Epithelial cell of esophagus (primary cell): ENCODE data around the gene ALDH4A1.

Experiments
- DNase-seq: peaks from one replicate; pipeline ENCODE4 v3.0.0; 2010; ENCODE audit warnings: low read depth
- H3K4me3 ChIP-seq: 2 replicates; pipeline ENCODE4 v1.5.1; 2011; ENCODE audit warnings: mild to moderate bottlenecking, low read length, control low read depth
- CTCF ChIP-seq: IDR thresholded peaks from 2 replicates; pipeline ENCODE4 v1.5.1; 2011; ENCODE audit warnings: low read depth, mild to moderate bottlenecking, low read length, control low read depth, inconsistent platforms; ENCODE audit not compliant: insufficient read depth; ENCODE audit errors: missing control alignments

Gene ALDH4A1

GRCh38 chr1:18943914-18944572, 41.7 kb upstream of the ALDH4A1 start:
- no peak for DNase-seq
- no peak for TF ChIP-seq CTCF
- no peak overlapping the region for H3K4me3 ChIP-seq

DNA sequence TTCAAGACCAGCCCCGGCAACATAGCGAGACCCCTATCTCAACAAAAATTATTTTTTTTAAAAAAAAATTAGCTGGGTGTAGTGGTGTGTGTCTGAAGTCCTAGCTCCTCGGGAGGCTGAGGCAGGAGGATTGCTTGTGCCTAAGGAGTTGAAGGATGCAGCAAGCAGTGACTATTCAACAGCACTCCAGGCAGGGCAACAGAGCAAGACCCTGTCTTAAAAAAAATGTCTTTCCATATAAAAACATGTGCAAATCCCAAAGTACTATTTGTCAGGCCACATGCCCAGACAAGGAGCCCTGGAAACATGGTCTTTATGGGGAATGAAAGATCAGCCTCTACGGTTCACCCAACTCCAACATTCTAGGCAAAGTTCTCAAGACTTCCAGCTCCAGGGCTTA, 40.8 kb upstream of the ALDH4A1 start:
- no peak overlapping the region for H3K4me3 ChIP-seq
- no peak for DNase-seq
- TF ChIP-seq CTCF, result no peak

DNA sequence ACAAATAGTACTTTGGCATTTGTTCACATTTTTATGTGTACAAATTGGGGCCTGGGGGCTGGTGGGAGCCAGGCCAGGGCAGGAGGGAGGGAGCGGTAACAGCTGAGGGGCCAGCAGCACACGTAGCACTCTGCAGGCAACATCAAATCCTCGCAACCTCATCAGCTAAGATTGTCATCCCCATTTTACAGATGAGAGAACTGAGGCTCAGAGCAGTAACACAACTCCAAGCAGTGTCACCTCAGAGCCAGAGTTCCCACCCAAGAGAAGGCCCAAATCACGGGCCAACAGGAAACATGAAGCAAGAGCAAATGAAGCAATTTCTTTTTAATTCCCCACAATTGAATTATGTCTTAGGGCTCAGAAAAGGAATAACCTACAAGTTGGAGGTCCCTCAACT, 40.0 kb upstream of the ALDH4A1 start:
- no peak for TF ChIP-seq CTCF
- no peak for DNase-seq
- no peak overlapping the region for H3K4me3 ChIP-seq

DNA sequence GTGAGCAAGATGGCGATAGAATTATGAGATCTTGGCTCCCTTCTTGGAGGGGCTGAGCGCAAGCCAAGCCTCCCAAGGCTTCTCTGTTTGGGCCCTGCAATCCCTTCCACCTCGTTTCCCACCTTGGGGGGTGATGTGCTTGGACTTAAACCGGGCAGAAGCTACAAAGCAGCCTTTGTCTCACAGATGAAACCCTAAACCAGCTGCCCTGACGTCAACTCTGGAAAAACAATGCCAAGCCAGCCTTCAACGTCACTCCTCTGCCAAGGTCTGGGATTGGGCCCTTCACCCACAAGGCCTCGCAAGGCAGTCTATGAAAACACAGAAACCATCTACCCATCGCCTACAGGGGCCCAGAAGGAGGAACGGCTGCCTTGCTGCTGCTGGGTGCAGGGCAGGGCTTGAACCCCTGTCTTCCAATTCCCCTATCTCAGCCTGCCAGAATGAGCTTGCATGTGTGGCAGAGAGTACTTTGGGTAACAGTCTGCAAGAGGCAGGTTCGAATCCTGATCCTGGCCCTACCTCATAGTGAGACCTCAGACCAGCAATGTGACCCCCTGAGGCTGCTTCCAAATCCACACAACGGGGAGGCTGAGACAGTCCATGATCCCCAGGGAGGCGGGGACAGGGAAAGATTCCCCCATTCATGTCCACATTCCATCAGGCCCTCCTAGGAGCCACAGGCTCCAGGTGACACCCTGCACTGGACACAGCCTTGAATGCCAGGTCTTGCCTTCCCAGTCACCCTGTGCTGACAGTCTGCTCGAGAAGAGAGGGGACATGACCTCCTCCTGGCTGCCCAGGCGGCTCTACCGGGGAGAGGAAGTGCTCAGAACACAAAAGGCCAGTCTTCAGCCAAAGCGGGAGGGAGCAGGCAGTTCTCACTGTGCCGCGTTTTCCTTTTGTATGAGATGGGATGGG, 39.1 kb upstream of the ALDH4A1 start:
- TF ChIP-seq CTCF, result no peak
- DNase-seq, result peak; percentile 74

GRCh38 chr1:18940303-18941020, 38.1 kb upstream of the ALDH4A1 start:
- no peak overlapping the region for H3K4me3 ChIP-seq
- no peak for TF ChIP-seq CTCF
- DNase-seq, result peak; percentile 62

More for the DNA sequence above, 39.1 kb upstream of the ALDH4A1 start:
- H3K4me3 ChIP-seq, result no peak overlapping the region

- DNase-seq, result peak; percentile 89
- no peak for TF ChIP-seq CTCF
- no peak overlapping the region for H3K4me3 ChIP-seq
Measured at GRCh38 chr1:18939398-18940302, 37.3 kb upstream of the ALDH4A1 start.
